Activated CD4-positive, alpha-beta T cell treated with anti-CD3 and anti-CD28 coated beads, Interleukin-2, Interleukin-4, amounts not matched to agents 100 ng/mL and 50 ng/mL, durations not matched to agents 16 hours and 8 hours (primary cell): ENCODE measurements around the gene JARID2.

Source experiments
- DNase-seq: peaks from one replicate; pipeline ENCODE4 v3.0.0-alpha.2; 2020; ENCODE audit warnings: low spot score

JARID2 gene

GRCh38 chr6:15376900-15377487 lies 131.1 kb downstream of the JARID2 start:
- no peak for DNase-seq

DNA sequence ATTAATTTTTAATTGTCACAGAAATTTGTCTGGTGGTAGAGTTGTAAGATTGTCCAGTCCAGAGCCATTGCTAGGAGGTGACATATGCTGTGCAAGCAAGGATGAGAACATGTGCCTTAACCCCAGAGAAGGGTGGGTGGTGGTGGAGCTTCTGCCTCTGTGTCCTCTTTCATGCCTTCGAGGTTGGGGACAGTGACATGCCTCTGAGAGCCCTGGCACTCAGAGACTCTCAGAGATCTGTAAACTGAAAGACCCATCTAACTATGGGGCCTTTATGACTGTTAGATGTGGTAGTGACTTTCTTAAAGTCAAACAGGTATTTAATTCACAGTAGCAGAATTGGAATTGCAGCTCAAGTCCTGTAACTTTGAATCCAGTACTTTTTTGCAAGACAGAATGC lies 132.4 kb downstream of the JARID2 start:
- no peak for DNase-seq

- DNase-seq, result no peak
Observed at GRCh38 chr6:15378866-15379265, 133.0 kb downstream of the JARID2 start.

DNA sequence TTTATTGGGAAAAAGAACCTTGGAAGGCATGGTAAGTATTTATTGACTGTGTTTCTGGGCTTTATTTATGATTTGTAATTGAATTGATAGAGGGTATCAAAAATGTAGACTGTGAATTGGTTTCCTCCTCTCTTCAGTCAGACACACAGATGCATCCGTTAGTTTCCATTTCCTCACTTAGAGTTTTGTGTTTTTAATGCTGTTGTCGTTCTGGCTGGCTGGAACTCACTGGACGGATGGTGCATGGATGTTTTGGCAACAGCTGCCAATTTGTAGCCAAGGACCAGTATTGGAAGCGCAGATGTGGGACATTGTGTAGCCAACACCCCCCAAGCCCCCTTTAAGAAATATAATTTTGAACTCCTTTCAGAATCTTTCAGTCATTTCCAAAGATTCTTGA lies 134.5 kb downstream of the JARID2 start:
- no peak for DNase-seq

- no peak for DNase-seq
Observed at GRCh38 chr6:15382089-15382488, 136.2 kb downstream of the JARID2 start.

DNA sequence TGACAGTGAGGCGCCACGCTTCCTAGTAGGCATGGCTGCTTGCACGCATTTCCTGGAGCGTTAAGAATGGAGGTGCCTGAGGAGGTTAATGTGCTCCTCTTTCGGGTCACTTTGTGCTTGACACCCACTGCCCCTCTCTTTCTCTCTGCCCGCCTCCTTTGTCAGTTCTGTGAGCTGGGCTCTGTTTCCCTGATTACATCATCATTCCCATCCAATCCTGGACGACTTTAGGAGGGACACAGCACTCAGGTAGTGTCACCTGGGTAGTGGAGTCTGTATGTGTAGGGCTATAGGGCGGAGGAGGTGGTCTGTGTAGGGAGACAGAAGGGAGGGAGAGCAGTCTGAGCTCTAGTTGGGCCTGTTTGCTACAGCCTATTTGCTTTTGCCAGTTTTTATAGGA lies 136.8 kb downstream of the JARID2 start:
- DNase-seq, result no peak

GRCh38 chr6:15384901-15385300 lies 139.0 kb downstream of the JARID2 start:
- no peak for DNase-seq

- DNase-seq, result no peak
Observed at GRCh38 chr6:15385521-15385920, 139.7 kb downstream of the JARID2 start.

DNA sequence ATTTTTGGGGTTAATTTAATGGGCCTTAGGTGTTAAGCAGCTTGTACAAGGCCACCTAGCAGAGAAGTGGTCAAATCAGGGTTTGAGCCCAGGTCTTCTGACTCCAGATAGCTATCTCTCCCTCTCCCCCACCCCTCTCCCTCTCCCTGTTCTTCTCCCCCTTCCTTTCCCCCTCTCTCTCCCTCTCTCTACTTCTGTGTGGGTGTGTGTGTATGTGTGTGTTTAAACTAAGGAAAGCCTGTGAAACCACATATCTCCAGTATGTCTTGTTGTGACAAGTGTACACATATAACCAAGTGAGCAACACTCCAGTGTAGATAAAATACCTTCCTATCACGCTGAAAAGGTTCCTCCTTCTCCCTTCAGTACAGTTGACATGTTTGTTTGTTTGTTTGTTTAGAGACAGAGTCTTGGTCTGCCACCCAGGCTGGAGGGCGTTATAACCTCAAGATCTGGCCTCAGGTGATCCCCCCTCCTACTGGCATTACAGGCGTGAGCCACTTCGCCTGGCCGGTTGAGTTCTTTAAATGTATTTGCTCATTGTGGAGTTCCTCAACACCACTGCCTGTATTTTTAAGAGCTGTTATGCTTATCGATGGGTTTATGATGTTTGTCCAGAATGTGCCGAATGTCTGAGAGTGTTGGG lies 140.4 kb downstream of the JARID2 start:
- DNase-seq, result no peak

- DNase-seq, result peak; percentile 44
Observed at GRCh38 chr6:15386756-15387112, 140.9 kb downstream of the JARID2 start.

- peak; percentile 72 for DNase-seq
Observed at GRCh38 chr6:15387118-15387517, 141.2 kb downstream of the JARID2 start.

GRCh38 chr6:15389084-15389764 lies 143.4 kb downstream of the JARID2 start:
- DNase-seq, result no peak

GRCh38 chr6:15389765-15390723 lies 144.2 kb downstream of the JARID2 start:
- no peak for DNase-seq

- DNase-seq, result no peak
Observed at GRCh38 chr6:15391500-15391899, 145.6 kb downstream of the JARID2 start.

DNA sequence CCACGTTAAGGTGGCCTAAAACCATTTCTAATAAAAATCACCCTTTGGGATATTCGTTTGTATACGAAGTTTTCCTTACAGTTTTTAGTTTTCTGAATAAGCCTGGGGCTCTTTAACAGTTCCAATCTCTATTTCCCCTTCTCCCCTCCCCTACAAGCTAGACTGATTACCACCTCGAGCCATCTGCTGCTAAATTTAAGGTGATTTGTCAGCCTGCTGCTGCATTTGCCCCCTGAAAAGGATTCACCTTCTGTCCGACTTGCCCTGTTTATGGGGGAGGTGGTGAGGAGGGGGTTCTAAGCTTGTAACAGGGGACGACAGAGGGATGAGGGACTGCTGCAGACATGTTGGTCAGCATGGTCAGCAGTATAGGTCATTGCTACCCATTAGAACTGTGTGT lies 146.3 kb downstream of the JARID2 start:
- DNase-seq, result no peak

- no peak for DNase-seq
Observed at GRCh38 chr6:15393605-15394004, 147.7 kb downstream of the JARID2 start.

DNA sequence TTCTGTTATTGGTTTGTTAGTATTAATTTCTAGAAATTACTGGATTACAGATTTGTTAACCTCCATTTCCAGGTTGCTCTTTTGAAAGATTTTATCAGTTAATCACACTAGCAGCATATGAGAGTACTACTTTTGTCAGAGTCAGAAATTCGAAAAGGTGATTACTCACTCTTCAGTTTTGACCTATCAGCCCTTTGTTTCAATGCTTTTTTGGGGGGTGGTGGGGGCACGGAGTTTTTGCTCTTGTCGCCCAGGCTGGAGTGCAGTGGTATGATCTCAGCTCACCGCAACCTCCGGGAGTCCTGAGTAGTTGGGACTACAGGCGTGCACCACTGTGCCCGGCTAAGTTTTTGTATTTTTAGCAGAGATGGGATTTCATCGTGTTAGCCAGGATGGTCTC lies 149.2 kb downstream of the JARID2 start:
- DNase-seq, result peak; percentile 53

DNA sequence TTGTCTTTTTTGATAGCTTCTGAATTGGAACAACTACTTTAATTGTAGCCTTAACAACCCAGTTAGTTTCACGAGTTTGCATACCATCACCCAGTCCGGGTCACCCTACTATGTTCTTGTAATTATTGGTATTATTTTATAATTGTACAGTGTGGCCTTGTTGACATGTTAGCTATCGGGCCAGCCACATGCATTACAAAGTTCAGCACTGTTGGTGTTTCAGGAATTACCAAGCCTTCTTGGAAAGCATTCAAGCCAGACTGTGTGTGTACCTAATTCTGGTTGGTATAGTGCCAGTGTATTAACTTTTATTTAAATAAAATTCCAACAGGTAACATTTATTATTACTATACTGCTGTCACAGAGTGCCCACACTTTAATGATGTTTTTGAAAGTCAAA lies 150.9 kb downstream of the JARID2 start:
- no peak for DNase-seq

GRCh38 chr6:15398633-15399275 lies 152.9 kb downstream of the JARID2 start:
- peak; percentile 52 for DNase-seq

DNA sequence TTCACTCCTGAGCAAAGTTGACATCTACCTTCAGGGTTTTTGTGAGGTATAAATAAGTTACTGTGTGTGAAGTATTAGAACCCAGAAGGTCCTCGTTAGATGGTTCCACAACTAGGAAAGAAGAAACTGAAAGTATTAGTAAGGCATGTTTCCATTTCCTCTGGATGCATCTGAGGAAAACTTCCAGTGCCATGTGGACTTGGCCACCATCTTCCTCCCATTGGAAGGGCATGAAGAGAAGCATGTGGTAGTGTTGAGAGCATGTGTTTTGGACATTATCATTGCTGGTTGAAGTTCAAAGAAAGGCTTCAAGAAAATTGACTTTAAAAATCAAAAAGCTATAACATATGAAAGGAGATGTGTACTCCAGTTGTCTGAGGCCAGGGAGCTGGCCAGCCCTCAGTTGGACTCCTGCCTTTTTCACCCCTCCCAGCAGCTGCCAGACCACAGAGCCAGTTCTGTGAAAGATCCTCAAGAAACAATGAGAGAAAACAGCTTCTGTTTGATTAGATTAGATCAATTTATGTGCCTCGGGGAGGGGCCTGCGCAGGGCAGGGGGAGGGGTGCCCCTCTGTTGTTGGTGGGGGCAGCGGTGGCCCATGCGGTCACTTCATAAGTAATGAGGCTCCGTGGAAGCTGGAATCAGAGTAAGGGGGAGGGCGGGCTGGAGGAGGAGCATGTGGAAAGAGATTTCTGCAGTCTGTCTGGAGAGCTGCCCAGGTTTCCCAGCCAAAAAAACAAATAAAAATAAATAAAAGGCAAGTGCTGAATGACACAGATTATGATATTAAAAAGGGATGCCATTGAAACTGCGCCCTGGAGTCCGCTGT lies 154.0 kb downstream of the JARID2 start:
- no peak for DNase-seq

DNA sequence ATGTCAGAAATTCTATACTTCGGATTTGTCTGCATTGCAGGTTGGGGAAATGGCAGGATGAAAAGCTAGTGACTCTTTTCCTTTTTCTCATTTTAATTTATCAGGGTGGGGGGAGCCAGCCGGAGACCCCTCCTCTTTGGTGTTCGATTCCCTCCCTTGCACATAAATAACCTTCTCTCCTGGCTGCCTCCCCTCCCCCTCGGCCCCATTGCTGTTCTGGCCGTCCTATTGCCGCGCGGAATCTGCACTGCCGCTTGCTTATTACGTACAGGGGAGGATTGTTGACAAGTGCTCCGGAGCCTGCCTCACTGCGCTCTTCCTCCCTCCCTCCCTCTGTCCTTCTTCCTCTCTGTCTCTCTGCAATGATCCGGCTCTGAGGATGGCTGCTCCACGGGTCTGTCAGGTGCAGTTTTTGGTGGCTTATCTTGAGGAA lies 154.7 kb downstream of the JARID2 start:
- DNase-seq, result no peak
